Transverse colon (tissue), 4 donors: Measurements from ENCODE around the gene DOCK8.

ENCODE experiments used
- CTCF ChIP-seq, 5 experiments: fragments of 200-600 bp in 3 of 5; fragments of 450-650 bp in 2 of 5; sonication (generic) in 3 of 5; IDR thresholded peaks; 1 replicate in 2 of 5; 2 replicates in 3 of 5; pipeline ENCODE4 v1.5.1; 2016 to 2017; ENCODE audit warnings: antibody characterized with exemption in 5 of 5, inconsistent platforms in 3 of 5, mild to moderate bottlenecking in 2 of 5, moderate library complexity in 1 of 5
- POLR2A ChIP-seq: fragments of 450-650 bp; IDR thresholded peaks from one replicate; pipeline ENCODE4 v1.6.1; 2016; ENCODE audit warnings: antibody characterized with exemption, mild to moderate bottlenecking, moderate library complexity
- POLR2AphosphoS5 ChIP-seq, 3 donors: sonication (generic); formaldehyde crosslinking; IDR thresholded peaks; one replicate each; pipeline ENCODE4 v1.6.1; 2016; ENCODE audit warnings: antibody characterized with exemption in 3 of 3

- TF ChIP-seq CTCF (IDR thresholded peaks at IDR 0.05) (no peak), POLR2AphosphoS5 (IDR thresholded peaks at IDR 0.05) (no peak), POLR2A (no peak)
Observed at GRCh38 chr9:372128-372527, 157.5 kb downstream of the DOCK8 start.
